ENCODE measurements around the gene RPA1. TPM values are rescaled to one million over a fixed set of nuclear protein-coding genes. Genes with fewer than 3 reads are reported as not detected.

Gene RPA1
- total RNA-seq, 1 donor from 2014 or later, result 68.8 TPM

DNA sequence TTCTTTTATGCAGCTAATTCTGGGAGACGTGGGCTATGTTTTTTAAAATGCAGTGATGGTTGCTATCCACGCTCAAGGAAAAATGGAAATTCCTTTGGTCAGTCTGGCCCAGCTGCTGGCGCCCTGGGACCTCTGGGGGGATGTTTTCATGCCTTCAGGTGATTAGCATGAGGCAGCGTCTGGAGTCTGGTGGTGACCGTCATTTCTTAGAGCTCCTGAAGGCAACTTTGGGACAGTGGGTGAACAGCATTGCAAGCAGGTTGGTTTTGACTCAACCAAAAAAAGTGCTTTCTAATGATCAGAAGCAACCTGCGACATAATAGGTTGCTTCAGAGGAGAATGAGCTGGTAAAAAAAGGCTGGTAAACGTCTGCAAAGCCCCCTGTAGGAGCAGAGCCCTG lies 82.3 kb downstream of the RPA1 start:
- Histone ChIP-seq H3K27ac (ENCODE audit: low read depth, low read length) (no peak overlapping the region), H3K79me2 (ENCODE audit: insufficient read depth, low read length) (no peaks in the 10 kb centered on the region), H3K9me3 (ENCODE audit: insufficient read depth, low read depth, low read length) (no peaks in the 10 kb centered on the region), H3K4me1 (ENCODE audit: insufficient read depth, low read length) (peaks cover 11% of the 10 kb centered on the region), H3K4me2 (ENCODE audit: low read length) (no peak overlapping the region), H4K20me1 (ENCODE audit: insufficient read depth, low read length) (no peaks in the 10 kb centered on the region), H3K27me3 (ENCODE audit: insufficient read depth, low read length) (peaks cover 50% of the 10 kb centered on the region), H3K9ac (ENCODE audit: low read length) (no peak overlapping the region), H3K4me3 (ENCODE audit: insufficient read depth, low read depth, low read length) (no peak overlapping the region), H2AFZ (ENCODE audit: low read depth, low read length) (no peak overlapping the region), H3K36me3 (ENCODE audit: insufficient read depth, low read length) (no peaks in the 10 kb centered on the region)
- FAIRE-seq (no peak), DNase-seq (ENCODE audit: low read depth) (no peak)
- Mint-ChIP-seq H3K27ac (ENCODE audit: unreplicated experiment) (no peak overlapping the region), H3K4me3 (ENCODE audit: unreplicated experiment) (no peak overlapping the region), H3K27me3 (ENCODE audit: low read depth, unreplicated experiment) (peaks cover 72% of the 10 kb centered on the region), H3K9me3 (ENCODE audit: unreplicated experiment) (no peaks in the 10 kb centered on the region), H3K36me3 (ENCODE audit: low read depth, unreplicated experiment) (no peaks in the 10 kb centered on the region), H3K4me1 (ENCODE audit: low read depth, unreplicated experiment) (peaks cover 6% of the 10 kb centered on the region)
- TF ChIP-seq EZH2 (IDR thresholded peaks at IDR 0.05; ENCODE audit: insufficient read depth, low read length) (no peak), CTCF (IDR thresholded peaks at IDR 0.05; ENCODE audit: insufficient read depth, low read depth, low read length) (no peak)

DNA sequence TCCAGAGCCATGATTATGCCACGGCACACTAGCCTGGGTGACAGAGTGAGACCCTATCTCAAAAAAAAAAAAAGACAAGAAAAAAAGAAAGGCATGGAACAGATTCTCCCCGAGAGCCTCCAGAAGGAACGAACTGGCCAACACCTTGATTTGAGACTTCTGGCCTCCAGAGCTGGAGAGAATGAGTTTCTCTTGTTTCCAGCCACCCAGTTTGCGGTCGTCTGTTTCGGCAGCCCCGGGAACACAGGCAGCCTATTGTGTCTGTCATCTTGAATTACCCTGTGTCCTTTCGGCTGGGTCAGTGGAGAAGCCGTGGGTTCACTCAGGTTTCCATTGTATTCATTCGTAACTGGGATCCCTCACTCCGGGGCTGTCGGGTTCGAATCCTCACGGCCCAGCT lies 83.9 kb downstream of the RPA1 start:
- H3K9ac ChIP-seq (ENCODE audit: low read length), result no peak overlapping the region
- H3K27ac ChIP-seq (ENCODE audit: low read depth, low read length), result no peak overlapping the region
- Mint-ChIP-seq H3K36me3 (ENCODE audit: low read depth, unreplicated experiment) (no peaks in the 10 kb centered on the region), H3K9me3 (ENCODE audit: unreplicated experiment) (no peaks in the 10 kb centered on the region), H3K27me3 (ENCODE audit: low read depth, unreplicated experiment) (peaks cover 68% of the 10 kb centered on the region), H3K4me3 (ENCODE audit: unreplicated experiment) (no peak overlapping the region), H3K4me1 (ENCODE audit: low read depth, unreplicated experiment) (peaks cover 6% of the 10 kb centered on the region), H3K27ac (ENCODE audit: unreplicated experiment) (no peak overlapping the region)
- peaks cover 45% of the 10 kb centered on the region for H3K27me3 ChIP-seq (ENCODE audit: insufficient read depth, low read length)
- no peak for FAIRE-seq
- H3K9me3 ChIP-seq (ENCODE audit: insufficient read depth, low read depth, low read length), result no peaks in the 10 kb centered on the region
- H3K4me1 ChIP-seq (ENCODE audit: insufficient read depth, low read length), result peaks cover under 1% of the 10 kb centered on the region
- no peak for TF ChIP-seq CTCF (IDR thresholded peaks at IDR 0.05; ENCODE audit: insufficient read depth, low read depth, low read length)
- no peak for TF ChIP-seq EZH2 (IDR thresholded peaks at IDR 0.05; ENCODE audit: insufficient read depth, low read length)
- H4K20me1 ChIP-seq (ENCODE audit: insufficient read depth, low read length), result no peaks in the 10 kb centered on the region
- no peaks in the 10 kb centered on the region for H3K36me3 ChIP-seq (ENCODE audit: insufficient read depth, low read length)
- no peak for DNase-seq (ENCODE audit: low read depth)
- no peak overlapping the region for H3K4me2 ChIP-seq (ENCODE audit: low read length)
- no peak overlapping the region for H3K4me3 ChIP-seq (ENCODE audit: insufficient read depth, low read depth, low read length)
- no peaks in the 10 kb centered on the region for H3K79me2 ChIP-seq (ENCODE audit: insufficient read depth, low read length)
- H2AFZ ChIP-seq (ENCODE audit: low read depth, low read length), result no peak overlapping the region

DNA sequence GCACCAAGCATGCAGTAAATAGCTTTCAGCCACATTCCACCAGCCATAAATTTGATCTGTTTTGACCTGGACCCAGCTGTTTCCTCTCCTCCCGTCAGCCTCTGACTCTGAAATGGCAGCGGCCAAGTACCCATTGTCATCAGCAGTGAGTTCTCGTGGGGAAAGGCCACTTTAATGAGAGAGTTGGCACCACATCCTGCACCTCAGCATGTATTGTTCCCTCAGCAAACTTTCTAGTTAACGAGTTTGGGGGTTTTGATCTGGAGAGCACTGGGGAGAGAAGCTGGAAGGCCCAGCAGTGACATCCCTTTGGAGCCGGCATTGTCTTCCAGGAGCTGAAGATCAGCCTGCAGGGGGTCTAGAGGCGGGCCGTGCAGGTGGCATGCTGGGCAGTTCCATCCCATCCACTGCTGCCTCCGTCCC lies 84.9 kb downstream of the RPA1 start:
- FAIRE-seq, result no peak
- DNase-seq (ENCODE audit: low read depth), result no peak

More for the DNA sequence above, 84.9 kb downstream of the RPA1 start:
- H3K4me1 ChIP-seq (ENCODE audit: insufficient read depth, low read length), result no peaks in the 10 kb centered on the region
- H4K20me1 ChIP-seq (ENCODE audit: insufficient read depth, low read length), result no peaks in the 10 kb centered on the region
- no peak overlapping the region for H3K27ac Mint-ChIP-seq (ENCODE audit: unreplicated experiment)
- H3K9ac ChIP-seq (ENCODE audit: low read length), result no peak overlapping the region
- H3K27me3 ChIP-seq (ENCODE audit: insufficient read depth, low read length), result peaks cover 44% of the 10 kb centered on the region
- no peak overlapping the region for H3K4me2 ChIP-seq (ENCODE audit: low read length)
- TF ChIP-seq CTCF (IDR thresholded peaks at IDR 0.05; ENCODE audit: insufficient read depth, low read depth, low read length) (no peak), EZH2 (IDR thresholded peaks at IDR 0.05; ENCODE audit: insufficient read depth, low read length) (no peak)
- no peaks in the 10 kb centered on the region for H3K9me3 Mint-ChIP-seq (ENCODE audit: unreplicated experiment)
- H3K27me3 Mint-ChIP-seq (ENCODE audit: low read depth, unreplicated experiment), result peaks cover 68% of the 10 kb centered on the region
- no peak overlapping the region for H2AFZ ChIP-seq (ENCODE audit: low read depth, low read length)
- H3K4me3 Mint-ChIP-seq (ENCODE audit: unreplicated experiment), result no peak overlapping the region
- no peaks in the 10 kb centered on the region for H3K79me2 ChIP-seq (ENCODE audit: insufficient read depth, low read length)
- no peaks in the 10 kb centered on the region for H3K9me3 ChIP-seq (ENCODE audit: insufficient read depth, low read depth, low read length)
- no peak overlapping the region for H3K27ac ChIP-seq (ENCODE audit: low read depth, low read length)
- no peaks in the 10 kb centered on the region for H3K36me3 Mint-ChIP-seq (ENCODE audit: low read depth, unreplicated experiment)
- peaks cover 5% of the 10 kb centered on the region for H3K4me1 Mint-ChIP-seq (ENCODE audit: low read depth, unreplicated experiment)
- no peaks in the 10 kb centered on the region for H3K36me3 ChIP-seq (ENCODE audit: insufficient read depth, low read length)
- H3K4me3 ChIP-seq (ENCODE audit: insufficient read depth, low read depth, low read length), result no peak overlapping the region

All from astrocyte (in vitro differentiated cells and primary cell).